Astrocyte (in vitro differentiated cells and primary cell): ENCODE results near the gene DNAH6.

Source experiments
- CTCF ChIP-seq: IDR thresholded peaks from 2 replicates; pipeline ENCODE4 v1.5.1; 2011; ENCODE audit warnings: low read depth, mild to moderate bottlenecking, inconsistent platforms, low read length, moderate library complexity; ENCODE audit not compliant: insufficient read depth
- EZH2 ChIP-seq: IDR thresholded peaks from 2 replicates; pipeline ENCODE4 v1.6.1; 2012; ENCODE audit warnings: mild to moderate bottlenecking, low read length, inconsistent platforms; ENCODE audit not compliant: insufficient read depth

DNA sequence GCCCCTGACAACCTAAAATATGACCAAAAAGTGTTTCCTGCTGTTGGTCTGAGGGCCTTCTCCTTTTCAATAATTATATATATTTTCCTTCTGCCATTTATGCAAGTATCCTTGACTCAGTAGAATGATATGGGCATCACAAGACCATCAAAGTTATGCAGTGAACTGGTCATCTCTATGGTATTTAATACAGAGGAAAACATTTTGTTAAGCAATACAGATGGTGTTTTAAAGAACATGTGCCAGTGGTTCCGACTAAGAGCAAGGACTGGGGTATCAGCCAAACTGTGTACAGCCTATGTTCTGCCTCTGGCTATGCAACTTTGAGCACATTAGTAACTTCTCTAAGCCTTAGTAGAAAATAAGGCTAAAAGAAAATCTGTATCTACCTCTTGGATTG lies 185.6 kb downstream of the DNAH6 start:
- TF ChIP-seq CTCF (no peak), EZH2 (no peak)
